ENCODE results near the gene PIEZO2. TPM values are rescaled to one million over a fixed set of nuclear protein-coding genes. Genes with fewer than 3 reads are reported as not detected.
"Not testable (repeated sequence)": the region's sequence is repeated elsewhere in the genome, so short reads cannot be mapped to it uniquely, and the experiment has no call there.

PIEZO2 gene
- 1 to 10 TPM in 2 of 9 donors, under 1 TPM in 5, not detected in 2; 0.06 to 4.9 (median 0.39) TPM for total RNA-seq
- under 1 TPM; 0.04 to 0.07 TPM for polyA plus RNA-seq
- long read RNA-seq, donor 1: 0 reads
- long read RNA-seq, donor 2: 0 reads
- long read RNA-seq, donor 3: 0 reads

DNA sequence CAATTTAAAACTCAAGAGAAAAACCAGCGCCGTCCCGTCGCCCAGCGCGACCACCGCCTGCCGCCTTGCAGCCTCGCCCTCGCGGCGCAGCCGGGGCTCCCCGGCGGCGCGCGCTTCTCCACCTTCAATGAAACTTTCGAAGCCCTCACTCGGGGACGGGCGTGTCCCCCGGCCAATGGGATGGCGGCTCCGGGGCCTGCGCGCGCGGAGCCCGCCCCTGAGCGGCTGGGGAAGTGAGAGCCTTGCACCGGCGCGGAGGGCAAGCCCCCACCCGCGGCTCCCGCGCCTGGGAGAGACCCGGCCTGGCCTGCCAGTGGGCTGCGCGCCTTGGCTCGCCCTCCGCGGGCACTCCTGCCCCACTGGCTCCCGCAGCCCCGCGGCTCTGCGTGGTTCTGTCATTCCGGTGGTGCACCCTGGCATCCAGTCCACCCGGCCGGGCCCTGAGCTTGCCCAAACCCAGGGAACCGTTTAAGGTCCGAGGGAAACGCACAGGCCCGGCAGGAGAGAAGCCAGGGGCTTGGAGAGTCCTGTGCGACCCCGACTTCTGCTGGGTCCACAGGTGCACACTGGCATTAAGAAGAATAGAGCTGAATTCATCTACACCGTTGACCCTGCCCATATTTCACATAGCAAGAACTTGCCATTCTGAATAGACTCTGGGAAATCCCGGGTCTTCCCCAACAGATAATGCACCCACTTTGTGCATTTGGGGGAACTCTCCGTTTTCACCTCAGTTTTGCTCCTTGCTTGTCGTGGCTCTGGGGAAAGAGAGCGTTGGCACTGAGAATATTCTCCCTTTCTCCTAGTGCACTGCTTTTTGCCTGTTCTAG lies at the start of gene PIEZO2:
PIEZO2 (minus strand) TSS at position 129 of the 830 bp plus-strand sequence. CDS start 981 bp downstream, outside the sequence.
- Histone ChIP-seq H3K4me3 (peak within 1 kb of the TSS in 11 of 12 donors; percentile 30 to 55 (median 45)), H3K27me3 (peaks cover 29 to 77% (median 48%) of the 10 kb centered on the region in 9 donors), H3K4me1 (peaks cover 0 to 22% (median 13%) of the 10 kb centered on the region in 12 donors), H3K27ac (no peak within 1 kb of the TSS), H3K9me3 (no peaks in the 10 kb centered on the region), H3K36me3 (no peaks in the 10 kb centered on the region)
- DNase-seq: peak; percentile 31 to 67 (median 39)
- TF ChIP-seq, protein P1, sequence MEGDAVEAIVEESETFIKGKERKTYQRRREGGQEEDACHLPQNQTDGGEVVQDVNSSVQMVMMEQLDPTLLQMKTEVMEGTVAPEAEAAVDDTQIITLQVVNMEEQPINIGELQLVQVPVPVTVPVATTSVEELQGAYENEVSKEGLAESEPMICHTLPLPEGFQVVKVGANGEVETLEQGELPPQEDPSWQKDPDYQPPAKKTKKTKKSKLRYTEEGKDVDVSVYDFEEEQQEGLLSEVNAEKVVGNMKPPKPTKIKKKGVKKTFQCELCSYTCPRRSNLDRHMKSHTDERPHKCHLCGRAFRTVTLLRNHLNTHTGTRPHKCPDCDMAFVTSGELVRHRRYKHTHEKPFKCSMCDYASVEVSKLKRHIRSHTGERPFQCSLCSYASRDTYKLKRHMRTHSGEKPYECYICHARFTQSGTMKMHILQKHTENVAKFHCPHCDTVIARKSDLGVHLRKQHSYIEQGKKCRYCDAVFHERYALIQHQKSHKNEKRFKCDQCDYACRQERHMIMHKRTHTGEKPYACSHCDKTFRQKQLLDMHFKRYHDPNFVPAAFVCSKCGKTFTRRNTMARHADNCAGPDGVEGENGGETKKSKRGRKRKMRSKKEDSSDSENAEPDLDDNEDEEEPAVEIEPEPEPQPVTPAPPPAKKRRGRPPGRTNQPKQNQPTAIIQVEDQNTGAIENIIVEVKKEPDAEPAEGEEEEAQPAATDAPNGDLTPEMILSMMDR (IDR thresholded peaks at IDR 0.05): no peak
- TF ChIP-seq POLR2A (IDR thresholded peaks at IDR 0.05): no peak
- ATAC-seq: peak in 3 of 4 donors; percentile 74 to 78 (median 77)
- 4 to 16% (median 8%) methylated on average over 21 to 62 of the region's 62 CpGs for WGBS, 4 donors
- intact Hi-C loops (cut with DNase I): loop anchor here (5.0 to 10.0 kb wide), 6 partner anchors 97 to 1175 kb away; no protein-coding TSS in a partner anchor

DNA sequence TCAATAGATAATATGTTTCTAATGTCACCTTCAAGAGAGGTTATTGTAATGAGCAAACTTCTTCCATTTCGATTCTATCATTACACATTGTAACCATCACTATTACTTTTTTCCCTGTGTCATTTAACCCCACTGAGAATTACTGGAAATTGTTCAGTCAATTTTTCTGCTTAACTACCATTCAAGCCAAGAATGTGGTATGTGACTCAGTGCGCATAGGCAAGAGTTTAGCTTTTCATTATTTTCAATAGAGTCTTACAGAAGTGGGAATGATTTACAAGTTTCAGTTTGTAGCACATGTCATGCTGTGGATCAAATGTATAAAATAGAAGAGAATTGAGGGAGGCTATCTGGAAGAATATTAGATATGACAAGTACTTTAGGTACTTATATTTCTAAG lies 34.3 kb upstream of the PIEZO2 start:
- peaks cover 0 to 6% (median 0%) of the 10 kb centered on the region in 12 donors for H3K4me1 ChIP-seq
- intact Hi-C loops (cut with DNase I): no loop called here
- no peak for DNase-seq
- 94 to 97% (median 95%) methylated on average over 2 of the region's 2 CpGs for WGBS, 4 donors
- H3K36me3 ChIP-seq: no peaks in the 10 kb centered on the region
- H3K4me3 ChIP-seq: no peak overlapping the region
- H3K27me3 ChIP-seq: no peaks in the 10 kb centered on the region
- no peak for ATAC-seq
- TF ChIP-seq, protein P1 (IDR thresholded peaks at IDR 0.05): no peak
- TF ChIP-seq POLR2A (IDR thresholded peaks at IDR 0.05): no peak
- no peak overlapping the region for H3K27ac ChIP-seq
- no peaks in the 10 kb centered on the region for H3K9me3 ChIP-seq

DNA sequence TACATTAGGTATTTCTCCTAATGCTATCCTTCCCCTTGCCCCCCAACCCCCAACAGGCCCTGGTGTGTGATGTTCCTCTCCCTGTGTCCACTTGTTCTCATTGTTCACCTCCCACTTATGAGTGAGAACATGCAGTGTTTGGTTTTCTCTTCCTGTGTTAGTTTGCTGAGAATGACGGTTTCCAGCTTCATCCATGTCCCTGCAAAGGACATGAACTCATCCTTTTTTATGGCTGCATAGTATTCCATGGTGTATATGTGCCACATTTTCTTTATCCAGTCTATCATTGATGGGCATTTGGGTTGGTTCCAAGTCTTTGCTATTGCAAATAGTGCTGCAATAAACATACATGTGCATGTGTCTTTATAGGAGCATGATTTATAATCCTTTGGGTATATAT lies 32.3 kb upstream of the PIEZO2 start:
- H3K4me1 ChIP-seq; DNase-seq; H3K36me3 ChIP-seq; H3K4me3 ChIP-seq; H3K27me3 ChIP-seq; H3K27ac ChIP-seq; H3K9me3 ChIP-seq; ATAC-seq; intact Hi-C loops (cut with DNase I): not testable (repeated sequence)
- 76 to 93% (median 83%) methylated on average over 1 of the region's 1 CpG for WGBS, 4 donors

DNA sequence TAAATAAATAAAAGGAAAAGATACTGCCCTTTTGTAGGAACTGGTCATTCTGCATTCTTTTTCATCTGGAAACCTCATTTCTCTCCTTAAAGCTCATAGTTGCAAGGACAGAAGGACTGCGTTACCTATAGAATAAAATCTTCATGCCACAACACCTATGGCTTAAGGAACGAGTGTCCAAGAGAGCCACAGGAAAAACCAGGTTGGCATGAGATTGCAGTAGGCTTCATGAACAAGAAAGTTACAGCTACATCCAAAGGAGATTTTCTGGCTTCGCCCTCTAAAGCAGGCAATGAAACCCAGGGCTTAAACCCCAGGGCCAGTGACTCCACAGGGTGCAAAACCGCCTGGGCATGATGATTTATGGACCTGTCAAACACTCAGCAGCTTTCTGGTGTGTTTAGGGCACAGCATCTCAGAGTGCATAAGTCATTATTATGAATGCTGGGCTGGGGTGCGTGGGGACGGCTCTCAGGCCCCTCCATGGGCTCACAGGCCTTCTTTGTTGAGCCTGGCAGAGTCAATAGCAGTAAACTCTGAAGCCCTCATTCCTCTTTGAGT lies 30.7 kb upstream of the PIEZO2 start:
- intact Hi-C loops (cut with DNase I): no loop called here
- DNase-seq: no peak
- Histone ChIP-seq H3K4me3 (no peak overlapping the region), H3K27ac (no peak overlapping the region), H3K4me1 (peaks cover 0 to 17% (median 0%) of the 10 kb centered on the region in 12 donors), H3K36me3 (no peaks in the 10 kb centered on the region), H3K27me3 (no peaks in the 10 kb centered on the region), H3K9me3 (no peaks in the 10 kb centered on the region)
- 85 to 90% (median 88%) methylated on average over 6 of the region's 6 CpGs for WGBS, 4 donors
- no peak for ATAC-seq
- TF ChIP-seq POLR2A (IDR thresholded peaks at IDR 0.05): no peak
- TF ChIP-seq, protein P1 (IDR thresholded peaks at IDR 0.05): no peak

Measured in heart left ventricle (tissue), 16 donors.